HFFc6 (cell line): Measurements from ENCODE around the gene PHKB. TPM values are rescaled to one million over a fixed set of nuclear protein-coding genes. Genes with fewer than 3 reads are reported as not detected.

Source experiments
- DNase-seq: peaks from one replicate; pipeline ENCODE4 v3.0.0-alpha.2; 2018
- H3K27ac Mint-ChIP-seq: 2 replicates; pipeline ENCODE4 v1.8.0; 2020; ENCODE audit warnings: mild to moderate bottlenecking, mixed read lengths
- H3K27me3 Mint-ChIP-seq: 2 replicates; pipeline ENCODE4 v1.8.0; 2021; ENCODE audit warnings: mild to moderate bottlenecking, moderate library complexity, mixed read lengths; ENCODE audit not compliant: insufficient read depth
- H3K36me3 Mint-ChIP-seq: 2 replicates; pipeline ENCODE4 v1.8.0; 2021; ENCODE audit warnings: low read depth, mixed read lengths
- H3K4me1 Mint-ChIP-seq: 2 replicates; pipeline ENCODE4 v1.8.0; 2020; ENCODE audit warnings: low read depth, mixed read lengths
- H3K4me3 Mint-ChIP-seq: 2 replicates; pipeline ENCODE4 v1.8.0; 2020; ENCODE audit warnings: mild to moderate bottlenecking, moderate library complexity, mixed read lengths
- H3K9me3 Mint-ChIP-seq: 2 replicates; pipeline ENCODE4 v1.8.0; 2020; ENCODE audit warnings: mild to moderate bottlenecking, mixed read lengths
- total RNA-seq, 6 experiments: library from RNA; stranded (reverse); fragmentation: NEBNext Ultra II Directional; extraction: Animal tissue kit (Norgen Biotek cat#: 25700); gene quantifications; 2 replicates in 1 of 6; 3 replicates in 5 of 6; pipeline ENCODE4 v1.2.3, GENCODE V29; 2021
- TF ChIP-seq, protein P1 (sequence below): fragments of 200-600 bp; sonication (generic); IDR thresholded peaks from 2 replicates; pipeline ENCODE4 v1.5.0; 2021; ENCODE audit warnings: antibody characterized with exemption, mild to moderate bottlenecking

The PHKB gene
- total RNA-seq, 6 experiments from 2014 or later: 54.5 to 66.5 (median 62.6) TPM

DNA sequence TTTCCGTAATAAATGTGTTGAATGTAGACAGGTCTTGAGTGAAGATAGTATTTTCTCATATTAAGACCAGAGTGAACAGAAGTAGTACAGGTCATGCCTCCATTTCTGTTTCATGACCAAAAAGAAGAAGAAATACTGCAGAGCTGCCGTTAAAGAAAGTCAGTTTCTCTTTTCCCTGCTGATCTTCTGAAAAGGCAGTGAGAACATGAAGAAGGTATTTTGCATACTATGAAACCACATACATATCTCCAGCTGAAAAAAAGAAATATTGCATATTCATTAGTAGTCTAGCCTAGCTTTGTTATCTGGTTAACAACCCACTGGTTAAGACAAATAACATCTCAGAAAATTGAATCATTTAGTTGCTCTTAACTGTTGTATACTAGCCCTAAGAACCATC, 138.4 kb downstream of the PHKB start:
- H3K27ac Mint-ChIP-seq: no peak overlapping the region
- peaks cover 8% of the 10 kb centered on the region for H3K36me3 Mint-ChIP-seq
- no peaks in the 10 kb centered on the region for H3K9me3 Mint-ChIP-seq
- peaks cover 11% of the 10 kb centered on the region; the same call in 1 of the 2 replicates for H3K4me1 Mint-ChIP-seq
- DNase-seq: no peak
- H3K4me3 Mint-ChIP-seq: no peak overlapping the region
- TF ChIP-seq, protein P1, sequence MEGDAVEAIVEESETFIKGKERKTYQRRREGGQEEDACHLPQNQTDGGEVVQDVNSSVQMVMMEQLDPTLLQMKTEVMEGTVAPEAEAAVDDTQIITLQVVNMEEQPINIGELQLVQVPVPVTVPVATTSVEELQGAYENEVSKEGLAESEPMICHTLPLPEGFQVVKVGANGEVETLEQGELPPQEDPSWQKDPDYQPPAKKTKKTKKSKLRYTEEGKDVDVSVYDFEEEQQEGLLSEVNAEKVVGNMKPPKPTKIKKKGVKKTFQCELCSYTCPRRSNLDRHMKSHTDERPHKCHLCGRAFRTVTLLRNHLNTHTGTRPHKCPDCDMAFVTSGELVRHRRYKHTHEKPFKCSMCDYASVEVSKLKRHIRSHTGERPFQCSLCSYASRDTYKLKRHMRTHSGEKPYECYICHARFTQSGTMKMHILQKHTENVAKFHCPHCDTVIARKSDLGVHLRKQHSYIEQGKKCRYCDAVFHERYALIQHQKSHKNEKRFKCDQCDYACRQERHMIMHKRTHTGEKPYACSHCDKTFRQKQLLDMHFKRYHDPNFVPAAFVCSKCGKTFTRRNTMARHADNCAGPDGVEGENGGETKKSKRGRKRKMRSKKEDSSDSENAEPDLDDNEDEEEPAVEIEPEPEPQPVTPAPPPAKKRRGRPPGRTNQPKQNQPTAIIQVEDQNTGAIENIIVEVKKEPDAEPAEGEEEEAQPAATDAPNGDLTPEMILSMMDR: no peak
- no peaks in the 10 kb centered on the region for H3K27me3 Mint-ChIP-seq

DNA sequence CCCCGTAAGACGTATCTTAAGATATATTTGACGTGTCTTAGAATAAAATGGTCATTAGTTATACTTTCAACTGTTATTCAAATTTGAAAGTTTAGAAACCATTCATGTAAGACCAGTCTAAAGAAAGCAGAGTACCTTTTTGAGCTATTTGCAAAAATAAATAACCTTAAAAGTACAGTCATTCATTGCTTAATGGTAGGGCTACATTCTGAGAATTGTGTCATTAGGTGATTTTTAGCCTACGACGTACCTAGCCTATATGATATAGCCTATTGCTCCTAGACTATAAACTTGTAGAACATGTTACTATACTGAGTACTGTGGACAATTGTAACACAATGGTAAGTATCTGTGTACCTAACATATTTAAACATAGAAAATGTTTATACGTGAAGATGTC, 139.2 kb downstream of the PHKB start:
- H3K4me3 Mint-ChIP-seq: no peak overlapping the region
- peaks cover 8% of the 10 kb centered on the region for H3K36me3 Mint-ChIP-seq
- no peaks in the 10 kb centered on the region for H3K9me3 Mint-ChIP-seq

DNA sequence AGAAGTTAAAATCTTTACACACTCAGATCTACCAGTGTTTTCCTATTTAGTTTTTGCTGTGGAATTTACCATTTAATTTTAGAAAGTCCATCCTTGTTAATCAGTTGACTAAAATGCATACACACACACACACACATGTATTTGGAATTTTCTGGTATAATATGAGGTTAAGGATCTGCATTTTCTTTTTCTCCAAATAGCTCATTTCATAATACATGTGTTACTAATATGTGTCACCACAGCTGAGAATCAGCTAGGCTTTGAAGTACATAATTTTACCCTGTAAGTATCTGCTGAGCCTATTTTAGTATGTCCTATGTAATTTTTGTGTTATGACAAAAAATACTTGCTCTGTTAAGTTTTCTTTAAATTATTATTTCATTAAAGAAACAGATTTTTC, 143.2 kb downstream of the PHKB start:
- TF ChIP-seq, protein P1: no peak
- peaks cover 11% of the 10 kb centered on the region; the same call in 1 of the 2 replicates for H3K4me1 Mint-ChIP-seq
- no peaks in the 10 kb centered on the region for H3K9me3 Mint-ChIP-seq
- H3K36me3 Mint-ChIP-seq: peaks cover 20% of the 10 kb centered on the region
- H3K27ac Mint-ChIP-seq: no peak overlapping the region
- no peak overlapping the region for H3K4me3 Mint-ChIP-seq
- no peaks in the 10 kb centered on the region for H3K27me3 Mint-ChIP-seq
- DNase-seq: no peak

More for the DNA sequence above, 139.2 kb downstream of the PHKB start:
- H3K27me3 Mint-ChIP-seq: no peaks in the 10 kb centered on the region
- no peak for DNase-seq
- no peak overlapping the region for H3K27ac Mint-ChIP-seq
- TF ChIP-seq, protein P1: no peak
- peaks cover 11% of the 10 kb centered on the region; the same call in 1 of the 2 replicates for H3K4me1 Mint-ChIP-seq

DNA sequence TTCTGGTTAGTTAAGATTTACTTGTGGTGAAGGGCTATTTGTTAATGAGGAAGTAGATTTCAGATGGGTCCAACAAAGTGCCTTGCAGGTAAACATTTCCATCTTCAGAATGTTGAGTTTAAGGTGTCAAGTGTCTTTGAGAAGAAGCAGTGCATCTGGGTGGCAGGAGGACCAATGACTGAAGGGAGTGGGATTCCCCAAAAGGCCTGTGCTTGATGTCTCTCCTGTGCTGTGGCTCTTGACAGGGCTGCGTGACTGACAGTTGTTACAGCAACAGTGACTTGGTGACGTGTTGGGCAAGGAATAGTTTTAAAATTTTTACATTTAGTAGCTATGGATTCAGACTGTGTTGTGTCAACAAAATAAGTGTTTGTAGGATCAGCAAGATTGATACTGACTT, 149.9 kb downstream of the PHKB start:
- Mint-ChIP-seq H3K27ac (no peak overlapping the region), H3K4me1 (no peaks in the 10 kb centered on the region), H3K4me3 (no peak overlapping the region), H3K9me3 (no peaks in the 10 kb centered on the region), H3K36me3 (peaks cover 40% of the 10 kb centered on the region), H3K27me3 (no peaks in the 10 kb centered on the region)
- TF ChIP-seq, protein P1: no peak
- DNase-seq: no peak

DNA sequence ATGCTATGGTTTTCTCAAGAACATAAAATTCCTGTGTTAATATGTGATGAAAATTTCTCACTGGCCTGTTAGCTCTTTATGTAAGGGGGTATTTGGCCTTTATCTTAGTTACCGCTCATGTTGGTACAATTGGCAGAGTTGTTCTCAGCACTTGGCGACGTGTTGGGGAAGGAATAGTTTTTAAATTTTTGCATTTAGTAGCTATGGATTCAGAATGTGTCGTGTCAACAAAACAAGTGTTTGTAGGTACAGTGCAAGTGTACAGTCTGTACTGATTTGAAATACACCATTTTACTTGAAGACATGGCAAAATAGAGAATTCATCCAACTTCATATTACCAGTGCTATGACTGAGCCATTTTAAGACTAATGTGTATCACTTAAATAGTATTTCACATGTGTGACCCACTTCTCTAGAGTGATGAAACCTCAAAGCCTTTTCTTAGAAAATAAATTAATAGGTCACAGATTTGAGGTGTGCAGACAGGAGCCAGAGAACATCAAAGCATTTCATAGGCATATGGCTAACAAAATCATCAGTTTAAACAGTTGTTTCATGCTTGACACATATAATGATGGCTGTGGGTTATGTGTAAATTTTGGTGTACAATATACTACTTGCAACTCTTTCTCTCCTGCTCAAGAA, 150.8 kb downstream of the PHKB start:
- TF ChIP-seq, protein P1: no peak
- Mint-ChIP-seq H3K4me3 (no peak overlapping the region), H3K36me3 (peaks cover 39% of the 10 kb centered on the region), H3K27ac (no peak overlapping the region), H3K27me3 (no peaks in the 10 kb centered on the region), H3K4me1 (no peaks in the 10 kb centered on the region), H3K9me3 (no peaks in the 10 kb centered on the region)
- no peak for DNase-seq
